Peyer's patch (tissue), 4 donors: ENCODE data around the gene USP34.

Experiments used
- POLR2A ChIP-seq, 2 donors: fragments of 450-650 bp; IDR thresholded peaks; one replicate each; pipeline ENCODE4 v1.5.1; 2017; ENCODE audit warnings: antibody characterized with exemption in 2 of 2, mild to moderate bottlenecking in 2 of 2, moderate library complexity in 2 of 2
- TF ChIP-seq, protein P1 (sequence below), 6 experiments: fragments of 450-650 bp in 4 of 6; fragments of 200-600 bp in 2 of 6; sonication (generic) in 1 of 6; IDR thresholded peaks; one replicate each; pipeline ENCODE4 v1.5.1; 2017 to 2019; ENCODE audit warnings: antibody characterized with exemption in 6 of 6, mild to moderate bottlenecking in 3 of 6, moderate library complexity in 1 of 6

DNA sequence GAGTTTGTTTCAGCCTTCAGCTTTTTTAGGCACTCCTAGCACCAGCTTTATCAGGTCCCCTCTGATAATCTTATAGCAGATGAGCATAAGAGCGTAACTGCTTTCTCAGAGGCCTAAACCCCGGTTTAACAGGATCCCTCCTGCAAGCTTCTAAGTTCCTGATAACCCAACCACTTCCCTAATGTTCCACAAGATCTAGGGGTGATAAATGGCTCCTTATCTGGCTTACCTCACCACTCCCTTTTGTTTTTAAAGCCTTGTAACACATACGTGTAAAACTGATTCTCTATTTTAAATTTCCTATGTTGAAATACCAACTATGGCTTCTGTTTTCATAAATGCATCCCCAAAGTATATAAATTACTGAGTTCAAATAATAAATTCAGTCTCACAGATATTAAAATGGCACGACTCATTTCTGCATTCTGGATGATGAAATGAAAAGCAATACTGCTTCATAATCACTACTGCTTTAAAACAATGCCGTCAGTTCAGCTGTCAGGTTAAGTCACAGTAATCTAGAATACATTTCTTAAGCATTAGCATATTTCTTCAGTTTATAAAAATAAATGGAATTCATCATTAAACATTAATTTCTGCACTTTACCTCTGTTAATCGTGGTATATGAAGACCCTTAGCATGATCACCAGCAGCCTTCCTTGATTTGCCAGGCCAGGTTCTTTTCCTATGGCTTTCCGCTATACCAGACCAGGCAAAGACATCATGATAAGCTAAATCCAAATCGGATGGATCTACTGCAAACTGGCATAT, 182.6 kb downstream of the USP34 start:
- no peak for TF ChIP-seq POLR2A (IDR thresholded peaks at IDR 0.05)
- TF ChIP-seq, protein P1, sequence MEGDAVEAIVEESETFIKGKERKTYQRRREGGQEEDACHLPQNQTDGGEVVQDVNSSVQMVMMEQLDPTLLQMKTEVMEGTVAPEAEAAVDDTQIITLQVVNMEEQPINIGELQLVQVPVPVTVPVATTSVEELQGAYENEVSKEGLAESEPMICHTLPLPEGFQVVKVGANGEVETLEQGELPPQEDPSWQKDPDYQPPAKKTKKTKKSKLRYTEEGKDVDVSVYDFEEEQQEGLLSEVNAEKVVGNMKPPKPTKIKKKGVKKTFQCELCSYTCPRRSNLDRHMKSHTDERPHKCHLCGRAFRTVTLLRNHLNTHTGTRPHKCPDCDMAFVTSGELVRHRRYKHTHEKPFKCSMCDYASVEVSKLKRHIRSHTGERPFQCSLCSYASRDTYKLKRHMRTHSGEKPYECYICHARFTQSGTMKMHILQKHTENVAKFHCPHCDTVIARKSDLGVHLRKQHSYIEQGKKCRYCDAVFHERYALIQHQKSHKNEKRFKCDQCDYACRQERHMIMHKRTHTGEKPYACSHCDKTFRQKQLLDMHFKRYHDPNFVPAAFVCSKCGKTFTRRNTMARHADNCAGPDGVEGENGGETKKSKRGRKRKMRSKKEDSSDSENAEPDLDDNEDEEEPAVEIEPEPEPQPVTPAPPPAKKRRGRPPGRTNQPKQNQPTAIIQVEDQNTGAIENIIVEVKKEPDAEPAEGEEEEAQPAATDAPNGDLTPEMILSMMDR (IDR thresholded peaks at IDR 0.05), result no peak
